ENCODE data around the gene NACC2. TPM values are rescaled to one million over a fixed set of nuclear protein-coding genes. Genes with fewer than 3 reads are reported as not detected.

NACC2 gene
- total RNA-seq, 1 donor from 2014 or later, result 3.9 TPM

DNA sequence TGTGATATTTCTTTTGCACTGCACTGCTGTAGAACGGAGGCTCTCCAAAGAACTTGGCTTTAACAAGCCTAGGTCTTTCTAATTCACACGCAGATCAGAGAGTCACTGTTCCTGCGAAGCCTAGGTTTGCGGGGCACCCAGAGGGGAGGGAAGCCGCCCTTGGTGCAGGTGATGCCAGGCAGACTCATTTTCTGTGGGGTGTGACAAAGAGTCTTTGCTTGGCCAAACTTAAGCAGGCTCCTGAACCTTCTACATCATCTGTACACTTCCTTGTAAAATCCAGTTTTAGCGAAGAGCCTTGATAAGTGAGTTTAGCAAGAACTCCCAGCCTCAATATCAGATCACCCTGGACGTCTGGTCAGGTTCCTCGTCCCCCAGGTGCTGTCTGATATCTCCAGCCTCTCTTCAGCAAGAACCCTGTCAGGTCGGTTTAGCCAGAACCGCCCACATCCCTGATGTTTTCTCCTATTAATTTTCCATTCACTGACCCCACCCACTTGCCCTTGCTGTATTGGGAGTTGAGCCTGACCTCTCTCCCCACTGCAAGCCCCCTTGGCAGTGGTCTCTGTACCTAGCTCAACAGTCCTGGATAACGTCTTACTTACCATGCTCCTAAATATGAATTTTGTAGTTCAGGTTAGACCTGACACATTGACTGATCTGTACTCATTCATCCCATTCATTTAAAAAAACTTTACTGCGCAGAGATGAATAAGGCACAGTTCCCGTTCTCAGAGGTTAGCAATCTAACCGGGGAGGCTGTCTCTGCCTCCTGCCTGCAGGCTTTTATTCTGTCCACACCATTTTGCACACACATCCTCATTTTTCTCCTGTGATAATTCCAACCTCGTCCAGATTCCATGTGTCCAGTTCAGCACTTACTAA, 133.0 kb downstream of the NACC2 start:
- Mint-ChIP-seq H3K27me3 (ENCODE audit: unreplicated experiment) (peaks cover 9% of the 10 kb centered on the region), H3K4me3 (ENCODE audit: unreplicated experiment) (peak overlapping the region; percentile 90), H3K36me3 (ENCODE audit: unreplicated experiment) (no peaks in the 10 kb centered on the region), H3K9me3 (ENCODE audit: unreplicated experiment) (peaks cover 1% of the 10 kb centered on the region), H3K27ac (ENCODE audit: unreplicated experiment) (no peak overlapping the region), H3K4me1 (ENCODE audit: low read depth, unreplicated experiment) (peaks cover 12% of the 10 kb centered on the region)
- no peak for DNase-seq
- TF ChIP-seq, protein P1, sequence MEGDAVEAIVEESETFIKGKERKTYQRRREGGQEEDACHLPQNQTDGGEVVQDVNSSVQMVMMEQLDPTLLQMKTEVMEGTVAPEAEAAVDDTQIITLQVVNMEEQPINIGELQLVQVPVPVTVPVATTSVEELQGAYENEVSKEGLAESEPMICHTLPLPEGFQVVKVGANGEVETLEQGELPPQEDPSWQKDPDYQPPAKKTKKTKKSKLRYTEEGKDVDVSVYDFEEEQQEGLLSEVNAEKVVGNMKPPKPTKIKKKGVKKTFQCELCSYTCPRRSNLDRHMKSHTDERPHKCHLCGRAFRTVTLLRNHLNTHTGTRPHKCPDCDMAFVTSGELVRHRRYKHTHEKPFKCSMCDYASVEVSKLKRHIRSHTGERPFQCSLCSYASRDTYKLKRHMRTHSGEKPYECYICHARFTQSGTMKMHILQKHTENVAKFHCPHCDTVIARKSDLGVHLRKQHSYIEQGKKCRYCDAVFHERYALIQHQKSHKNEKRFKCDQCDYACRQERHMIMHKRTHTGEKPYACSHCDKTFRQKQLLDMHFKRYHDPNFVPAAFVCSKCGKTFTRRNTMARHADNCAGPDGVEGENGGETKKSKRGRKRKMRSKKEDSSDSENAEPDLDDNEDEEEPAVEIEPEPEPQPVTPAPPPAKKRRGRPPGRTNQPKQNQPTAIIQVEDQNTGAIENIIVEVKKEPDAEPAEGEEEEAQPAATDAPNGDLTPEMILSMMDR (IDR thresholded peaks at IDR 0.05; ENCODE audit: partially characterized antibody, unreplicated experiment), result no peak

DNA sequence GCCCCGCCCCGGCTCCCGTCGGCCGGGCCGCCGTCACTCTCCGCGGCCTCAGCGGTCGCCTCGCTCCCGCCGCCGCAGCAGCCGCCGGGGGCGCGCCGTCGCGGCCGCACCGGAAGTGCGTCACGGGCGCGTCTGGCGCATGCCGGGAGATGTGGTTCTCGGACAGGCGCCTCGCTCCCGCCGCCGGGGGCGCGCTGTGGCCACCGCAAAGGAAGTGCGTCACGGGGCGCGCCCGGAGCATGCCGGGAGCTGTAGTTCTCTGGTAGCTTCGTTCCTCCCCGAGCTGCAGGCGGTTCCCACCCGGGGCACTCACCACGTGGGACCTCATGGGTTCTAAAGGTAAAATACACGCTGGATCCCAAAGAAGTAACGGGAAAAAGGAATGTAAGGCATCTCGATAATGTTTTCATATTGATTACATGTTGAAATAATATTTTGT, 133.8 kb downstream of the NACC2 start, which contains the start of gene UBAC1:
Gene UBAC1 (minus strand): TSS at position 97 of the 439 bp plus-strand sequence. CDS start 211 bp downstream, outside the sequence.
- TF ChIP-seq, protein P1 (IDR thresholded peaks at IDR 0.05; ENCODE audit: partially characterized antibody, unreplicated experiment), result peak; percentile 51
- no peaks in the 10 kb centered on the region for H3K36me3 Mint-ChIP-seq (ENCODE audit: unreplicated experiment)
- H3K4me1 Mint-ChIP-seq (ENCODE audit: low read depth, unreplicated experiment), result peaks cover 17% of the 10 kb centered on the region
- peak; percentile 96 for DNase-seq
- peak within 1 kb of the TSS; percentile 91 for H3K4me3 Mint-ChIP-seq (ENCODE audit: unreplicated experiment)
- H3K9me3 Mint-ChIP-seq (ENCODE audit: unreplicated experiment), result peaks cover 1% of the 10 kb centered on the region
- no peak within 1 kb of the TSS for H3K27ac Mint-ChIP-seq (ENCODE audit: unreplicated experiment)
- H3K27me3 Mint-ChIP-seq (ENCODE audit: unreplicated experiment), result peaks cover 9% of the 10 kb centered on the region

DNA sequence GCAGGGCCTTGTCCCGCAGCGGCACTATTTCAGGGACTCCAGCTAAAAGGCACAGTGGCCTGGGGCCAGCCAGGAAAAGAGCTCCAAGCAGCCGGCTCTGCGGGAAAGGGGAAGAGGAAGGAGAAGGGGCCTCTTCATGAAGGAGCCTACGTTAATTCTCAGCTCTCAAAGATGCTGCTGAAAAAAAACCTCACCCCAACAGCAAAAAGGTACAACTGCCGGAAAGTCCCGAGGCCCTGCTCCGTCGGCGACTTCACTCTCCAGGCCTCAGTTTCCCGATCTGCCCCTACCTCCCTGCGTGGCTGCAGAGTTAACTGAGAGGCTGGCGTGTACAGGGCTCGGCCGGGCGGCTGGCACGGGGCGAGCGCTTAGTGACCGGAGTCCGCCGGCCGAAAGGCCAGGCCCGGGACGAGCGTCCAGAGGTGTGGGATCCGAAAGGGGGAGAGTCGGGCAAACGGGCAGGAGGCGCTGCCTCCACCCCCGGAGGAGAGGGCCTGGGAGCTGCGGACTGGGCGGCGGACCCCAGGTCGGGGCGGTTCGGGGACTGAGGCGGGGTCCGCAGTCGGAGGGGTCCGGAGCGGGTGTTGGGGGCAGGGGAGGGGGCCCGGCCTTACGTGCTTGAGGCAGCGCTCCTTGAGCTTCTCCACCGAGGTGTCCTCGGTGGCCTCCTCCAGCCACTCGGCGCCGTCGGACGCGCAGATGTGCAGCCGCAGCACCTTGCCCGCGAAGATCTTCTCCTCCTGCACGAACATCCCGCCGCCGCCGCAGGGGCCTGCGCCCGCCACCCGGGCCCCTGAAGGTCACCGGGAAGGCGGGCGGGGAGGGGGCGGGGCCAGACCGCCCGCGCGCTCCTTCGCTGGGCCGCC, 134.4 kb downstream of the NACC2 start:
- H3K4me1 Mint-ChIP-seq (ENCODE audit: low read depth, unreplicated experiment), result peaks cover 18% of the 10 kb centered on the region
- H3K9me3 Mint-ChIP-seq (ENCODE audit: unreplicated experiment), result peaks cover 1% of the 10 kb centered on the region
- H3K36me3 Mint-ChIP-seq (ENCODE audit: unreplicated experiment), result no peaks in the 10 kb centered on the region
- H3K27me3 Mint-ChIP-seq (ENCODE audit: unreplicated experiment), result peaks cover 7% of the 10 kb centered on the region
- peak overlapping the region; percentile 91 for H3K4me3 Mint-ChIP-seq (ENCODE audit: unreplicated experiment)
- DNase-seq, result no peak
- TF ChIP-seq, protein P1 (IDR thresholded peaks at IDR 0.05; ENCODE audit: partially characterized antibody, unreplicated experiment), result no peak
- H3K27ac Mint-ChIP-seq (ENCODE audit: unreplicated experiment), result no peak overlapping the region

DNA sequence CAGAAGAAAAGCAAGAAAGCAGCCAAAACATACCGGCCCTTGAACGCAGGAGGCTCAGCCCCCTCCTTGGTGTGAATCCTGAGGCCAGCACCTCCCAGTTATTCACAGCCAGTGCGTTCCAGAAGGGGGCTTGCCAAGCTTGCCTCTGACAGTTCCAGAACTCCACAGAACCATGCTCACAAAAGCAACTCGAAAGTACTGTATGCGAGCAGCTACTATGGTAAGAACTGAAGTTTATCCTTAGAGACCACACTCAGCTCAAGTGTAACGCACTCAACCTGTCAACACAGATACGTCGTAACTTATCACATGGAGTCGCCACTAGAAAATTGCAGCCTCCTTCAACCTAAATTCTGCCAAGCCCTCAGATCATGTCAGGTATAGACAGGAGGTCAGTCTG, 135.3 kb downstream of the NACC2 start:
- Mint-ChIP-seq H3K27ac (ENCODE audit: unreplicated experiment) (no peak overlapping the region), H3K4me3 (ENCODE audit: unreplicated experiment) (peak overlapping the region; percentile 91), H3K27me3 (ENCODE audit: unreplicated experiment) (peaks cover 7% of the 10 kb centered on the region), H3K4me1 (ENCODE audit: low read depth, unreplicated experiment) (peaks cover 18% of the 10 kb centered on the region), H3K36me3 (ENCODE audit: unreplicated experiment) (no peaks in the 10 kb centered on the region), H3K9me3 (ENCODE audit: unreplicated experiment) (peaks cover 1% of the 10 kb centered on the region)
- no peak for DNase-seq
- TF ChIP-seq, protein P1 (IDR thresholded peaks at IDR 0.05; ENCODE audit: partially characterized antibody, unreplicated experiment), result no peak
